D721Med (cell line): ENCODE data around the gene SNAP25.

Source experiments
- DNase-seq: peaks from one replicate; pipeline ENCODE4 v3.0.0; 2011; ENCODE audit warnings: low spot score; ENCODE audit not compliant: insufficient read length
- FAIRE-seq: peaks from 2 replicates; lab custom pipeline; 2011; peaks lifted over from hg19 to GRCh38; lab: Jason Lieb, UNC
- TF ChIP-seq, protein P1 (sequence below): IDR thresholded peaks from 2 replicates; pipeline ENCODE4 v1.5.1; 2012; ENCODE audit warnings: mild to moderate bottlenecking, control low read depth; ENCODE audit not compliant: insufficient read depth; ENCODE audit errors: missing control alignments

Gene SNAP25

GRCh38 chr20:10339609-10340008 is 121.0 kb downstream of the SNAP25 start:
- no peak for FAIRE-seq
- DNase-seq = no peak
- TF ChIP-seq, protein P1, sequence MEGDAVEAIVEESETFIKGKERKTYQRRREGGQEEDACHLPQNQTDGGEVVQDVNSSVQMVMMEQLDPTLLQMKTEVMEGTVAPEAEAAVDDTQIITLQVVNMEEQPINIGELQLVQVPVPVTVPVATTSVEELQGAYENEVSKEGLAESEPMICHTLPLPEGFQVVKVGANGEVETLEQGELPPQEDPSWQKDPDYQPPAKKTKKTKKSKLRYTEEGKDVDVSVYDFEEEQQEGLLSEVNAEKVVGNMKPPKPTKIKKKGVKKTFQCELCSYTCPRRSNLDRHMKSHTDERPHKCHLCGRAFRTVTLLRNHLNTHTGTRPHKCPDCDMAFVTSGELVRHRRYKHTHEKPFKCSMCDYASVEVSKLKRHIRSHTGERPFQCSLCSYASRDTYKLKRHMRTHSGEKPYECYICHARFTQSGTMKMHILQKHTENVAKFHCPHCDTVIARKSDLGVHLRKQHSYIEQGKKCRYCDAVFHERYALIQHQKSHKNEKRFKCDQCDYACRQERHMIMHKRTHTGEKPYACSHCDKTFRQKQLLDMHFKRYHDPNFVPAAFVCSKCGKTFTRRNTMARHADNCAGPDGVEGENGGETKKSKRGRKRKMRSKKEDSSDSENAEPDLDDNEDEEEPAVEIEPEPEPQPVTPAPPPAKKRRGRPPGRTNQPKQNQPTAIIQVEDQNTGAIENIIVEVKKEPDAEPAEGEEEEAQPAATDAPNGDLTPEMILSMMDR = no peak

- no peak for DNase-seq
- TF ChIP-seq, protein P1 = no peak
- no peak for FAIRE-seq
Measured at GRCh38 chr20:10342152-10342551, 123.5 kb downstream of the SNAP25 start.

- TF ChIP-seq, protein P1 = no peak
- no peak for DNase-seq
- FAIRE-seq = no peak
Measured at GRCh38 chr20:10344953-10345352, 126.3 kb downstream of the SNAP25 start.

- FAIRE-seq = no peak
Measured at GRCh38 chr20:10347086-10347880, 128.7 kb downstream of the SNAP25 start.

DNA sequence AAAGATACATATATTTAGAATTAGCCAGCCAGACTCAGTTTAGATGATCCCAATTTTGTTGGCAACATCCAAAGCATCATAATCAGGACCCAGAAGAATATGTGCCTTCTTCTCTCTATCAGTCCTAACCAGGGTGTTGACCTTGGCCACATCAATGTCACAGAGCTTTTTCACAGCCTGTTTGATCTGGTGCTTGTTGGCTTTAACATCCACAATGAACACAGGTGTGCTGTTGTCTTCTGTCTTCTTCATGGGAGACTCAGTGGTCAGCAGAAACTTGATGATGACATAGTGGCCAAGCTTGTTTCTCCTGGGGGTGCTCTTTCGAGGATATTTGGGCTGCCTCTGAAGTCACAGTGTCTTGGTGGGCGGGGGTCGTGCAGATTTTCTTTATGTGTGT is 130.5 kb downstream of the SNAP25 start:
- TF ChIP-seq, protein P1 = no peak
- no peak for FAIRE-seq

More at GRCh38 chr20:10347086-10347880, 128.7 kb downstream of the SNAP25 start:
- TF ChIP-seq, protein P1 = no peak
- no peak for DNase-seq

DNA sequence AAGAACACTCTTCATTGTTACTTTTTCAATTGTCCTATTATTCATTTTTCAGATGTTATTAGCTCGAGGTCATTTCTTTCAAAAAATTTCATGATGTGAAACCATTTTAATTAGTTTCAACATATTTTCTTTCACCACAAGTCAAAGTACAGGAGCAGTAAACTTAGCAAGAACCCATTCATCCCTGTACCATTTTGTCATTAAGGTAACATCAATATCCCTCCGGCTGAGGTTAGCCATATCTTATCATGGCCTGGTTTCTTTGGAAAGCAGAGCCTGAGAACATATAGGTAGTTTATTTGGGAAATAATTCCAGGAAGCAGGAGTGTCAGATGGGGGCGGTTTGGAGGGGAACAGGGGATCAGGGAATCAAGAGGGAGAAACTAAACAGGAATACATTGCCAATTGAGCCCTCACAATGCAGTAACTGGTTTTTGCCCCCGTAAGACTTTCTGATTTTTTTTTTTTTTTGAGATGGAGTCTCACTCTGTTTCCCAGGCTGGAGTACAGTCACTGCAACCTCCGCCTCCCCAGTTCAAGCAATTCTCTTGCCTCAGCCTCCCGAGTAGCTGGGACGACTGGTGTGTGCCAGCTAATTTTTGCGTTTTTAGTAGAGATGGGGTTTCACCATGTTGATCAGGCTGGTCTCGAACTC is 131.7 kb downstream of the SNAP25 start:
- no peak for DNase-seq
- no peak for FAIRE-seq
- TF ChIP-seq, protein P1 = no peak

More for the DNA sequence above, 130.5 kb downstream of the SNAP25 start:
- no peak for DNase-seq
